Measurements from ENCODE around the gene FLYWCH2. TPM values are rescaled to one million over a fixed set of nuclear protein-coding genes. Genes with fewer than 3 reads are reported as not detected.

Gene FLYWCH2
- total and polyA plus RNA-seq, 2 of the 13 experiments (the other 11 are each of a cell fraction or from before 2014, with no cell fraction given): 16.9 to 19.8 TPM

DNA sequence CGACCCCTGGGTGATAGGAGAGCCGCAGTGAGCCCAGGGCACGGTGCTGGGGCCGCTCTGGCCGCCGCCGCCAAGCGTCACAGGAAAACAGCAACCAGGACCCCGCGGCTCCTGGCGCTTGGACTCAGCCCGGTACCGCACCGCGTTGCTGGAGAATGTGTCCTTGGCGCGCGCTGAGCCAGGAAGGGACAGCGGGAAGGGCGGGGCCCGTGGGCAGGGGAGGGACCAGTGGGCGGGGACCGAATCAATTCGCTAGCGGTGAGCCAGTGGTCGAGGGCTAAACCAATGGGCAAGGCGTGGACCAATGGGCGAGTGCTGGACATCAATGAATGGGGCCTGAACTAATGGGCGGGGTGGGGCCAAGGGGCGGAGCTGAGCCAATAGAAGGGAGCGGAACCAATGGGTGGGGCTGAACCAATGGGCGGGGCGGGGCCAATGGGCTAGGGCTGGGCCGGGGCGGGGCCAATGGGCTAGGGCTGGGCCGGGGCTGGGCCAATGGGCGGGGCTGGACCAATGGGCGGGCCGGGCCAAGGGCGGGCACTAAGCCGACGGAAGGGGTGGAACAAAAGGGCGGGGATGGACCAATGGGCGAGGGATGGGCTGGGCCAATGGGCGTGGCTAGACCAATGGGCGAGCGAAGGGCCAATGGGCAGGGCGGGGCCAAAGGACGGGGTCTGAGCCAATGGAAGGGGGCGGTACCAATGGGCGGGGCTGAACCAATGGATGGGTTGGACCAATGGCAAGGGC is 22.4 kb downstream of the FLYWCH2 start (continued):
- TF ChIP-seq, protein P1, sequence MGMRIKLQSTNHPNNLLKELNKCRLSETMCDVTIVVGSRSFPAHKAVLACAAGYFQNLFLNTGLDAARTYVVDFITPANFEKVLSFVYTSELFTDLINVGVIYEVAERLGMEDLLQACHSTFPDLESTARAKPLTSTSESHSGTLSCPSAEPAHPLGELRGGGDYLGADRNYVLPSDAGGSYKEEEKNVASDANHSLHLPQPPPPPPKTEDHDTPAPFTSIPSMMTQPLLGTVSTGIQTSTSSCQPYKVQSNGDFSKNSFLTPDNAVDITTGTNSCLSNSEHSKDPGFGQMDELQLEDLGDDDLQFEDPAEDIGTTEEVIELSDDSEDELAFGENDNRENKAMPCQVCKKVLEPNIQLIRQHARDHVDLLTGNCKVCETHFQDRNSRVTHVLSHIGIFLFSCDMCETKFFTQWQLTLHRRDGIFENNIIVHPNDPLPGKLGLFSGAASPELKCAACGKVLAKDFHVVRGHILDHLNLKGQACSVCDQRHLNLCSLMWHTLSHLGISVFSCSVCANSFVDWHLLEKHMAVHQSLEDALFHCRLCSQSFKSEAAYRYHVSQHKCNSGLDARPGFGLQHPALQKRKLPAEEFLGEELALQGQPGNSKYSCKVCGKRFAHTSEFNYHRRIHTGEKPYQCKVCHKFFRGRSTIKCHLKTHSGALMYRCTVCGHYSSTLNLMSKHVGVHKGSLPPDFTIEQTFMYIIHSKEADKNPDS (CRISPR knock-in tag; IDR thresholded peaks at IDR 0.05): 0 out of 2 replicates have a peak, but pooled peaks have one; percentile 32
- TF ChIP-seq, protein P2, sequence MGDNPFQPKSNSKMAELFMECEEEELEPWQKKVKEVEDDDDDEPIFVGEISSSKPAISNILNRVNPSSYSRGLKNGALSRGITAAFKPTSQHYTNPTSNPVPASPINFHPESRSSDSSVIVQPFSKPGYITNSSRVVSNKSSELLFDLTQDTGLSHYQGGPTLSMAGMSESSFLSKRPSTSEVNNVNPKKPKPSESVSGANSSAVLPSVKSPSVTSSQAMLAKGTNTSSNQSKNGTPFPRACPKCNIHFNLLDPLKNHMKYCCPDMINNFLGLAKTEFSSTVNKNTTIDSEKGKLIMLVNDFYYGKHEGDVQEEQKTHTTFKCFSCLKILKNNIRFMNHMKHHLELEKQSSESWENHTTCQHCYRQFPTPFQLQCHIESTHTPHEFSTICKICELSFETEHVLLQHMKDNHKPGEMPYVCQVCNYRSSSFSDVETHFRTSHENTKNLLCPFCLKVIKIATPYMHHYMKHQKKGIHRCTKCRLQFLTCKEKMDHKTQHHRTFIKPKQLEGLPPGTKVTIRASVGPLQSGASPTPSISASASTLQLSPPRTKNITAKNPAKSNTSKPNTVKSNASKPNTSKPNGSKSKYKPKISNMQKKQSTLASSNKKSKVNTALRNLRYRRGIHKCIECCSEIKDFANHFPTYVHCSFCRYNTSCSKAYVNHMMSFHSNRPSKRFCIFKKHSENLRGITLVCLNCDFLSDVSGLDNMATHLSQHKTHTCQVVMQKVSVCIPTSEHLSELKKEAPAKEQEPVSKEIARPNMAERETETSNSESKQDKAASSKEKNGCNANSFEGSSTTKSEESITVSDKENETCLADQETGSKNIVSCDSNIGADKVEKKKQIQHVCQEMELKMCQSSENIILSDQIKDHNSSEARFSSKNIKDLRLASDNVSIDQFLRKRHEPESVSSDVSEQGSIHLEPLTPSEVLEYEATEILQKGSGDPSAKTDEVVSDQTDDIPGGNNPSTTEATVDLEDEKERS (CRISPR knock-in tag; IDR thresholded peaks at IDR 0.05): no peak
- TF ChIP-seq ZFP36L2 (CRISPR knock-in tag; IDR thresholded peaks at IDR 0.05) (no peak), SATB2 (CRISPR knock-in tag; IDR thresholded peaks at IDR 0.05) (no peak), ZNF230 (CRISPR knock-in tag; IDR thresholded peaks at IDR 0.05) (no peak), ZNF326 (CRISPR knock-in tag; IDR thresholded peaks at IDR 0.05; ENCODE audit: borderline replicate concordance) (peak; percentile 44; the same call in 1 of the 2 replicates), ZSCAN9 (CRISPR knock-in tag; IDR thresholded peaks at IDR 0.05; ENCODE audit: borderline replicate concordance) (peak; percentile 89), TOE1 (CRISPR knock-in tag; IDR thresholded peaks at IDR 0.05) (no peak; the same call in 1 of the 2 replicates), MEF2D (CRISPR knock-in tag; IDR thresholded peaks at IDR 0.05) (0 out of 2 replicates have a peak, but pooled peaks have one; percentile 32), ZKSCAN5 (CRISPR knock-in tag; IDR thresholded peaks at IDR 0.05) (no peak), ZNF383 (CRISPR knock-in tag; IDR thresholded peaks at IDR 0.05; ENCODE audit: borderline replicate concordance) (no peak), ZFAT (CRISPR knock-in tag; conservative IDR thresholded peaks at IDR 0.05) (no peak), SOX5 (CRISPR knock-in tag; IDR thresholded peaks at IDR 0.05; ENCODE audit: borderline replicate concordance) (no peak), MAF1 (CRISPR knock-in tag; IDR thresholded peaks at IDR 0.05; ENCODE audit: borderline replicate concordance) (peak; percentile 71; the same call in 1 of the 2 replicates), YEATS4 (CRISPR knock-in tag; IDR thresholded peaks at IDR 0.05; ENCODE audit: borderline replicate concordance) (peak; percentile 53; the same call in 1 of the 2 replicates), ZNF850 (CRISPR knock-in tag; conservative IDR thresholded peaks at IDR 0.05) (no peak), ZNF547 (CRISPR knock-in tag; IDR thresholded peaks at IDR 0.05) (no peak), ZNF343 (CRISPR knock-in tag; IDR thresholded peaks at IDR 0.05) (no peak), YEATS2 (CRISPR knock-in tag; IDR thresholded peaks at IDR 0.05; ENCODE audit: borderline replicate concordance) (no peak), ZBTB7A (CRISPR knock-in tag; IDR thresholded peaks at IDR 0.05) (no peak), TBX2 (CRISPR knock-in tag; IDR thresholded peaks at IDR 0.05; ENCODE audit: borderline replicate concordance) (0 out of 2 replicates have a peak, but pooled peaks have one; percentile 7), ZSCAN30 (CRISPR knock-in tag; IDR thresholded peaks at IDR 0.05) (no peak), ZC3H4 (CRISPR knock-in tag; IDR thresholded peaks at IDR 0.05; ENCODE audit: borderline replicate concordance) (no peak), CC2D1A (CRISPR knock-in tag; IDR thresholded peaks at IDR 0.05) (no peak), ZNF20 (CRISPR knock-in tag; IDR thresholded peaks at IDR 0.05) (no peak)
- TF ChIP-seq, protein P3, sequence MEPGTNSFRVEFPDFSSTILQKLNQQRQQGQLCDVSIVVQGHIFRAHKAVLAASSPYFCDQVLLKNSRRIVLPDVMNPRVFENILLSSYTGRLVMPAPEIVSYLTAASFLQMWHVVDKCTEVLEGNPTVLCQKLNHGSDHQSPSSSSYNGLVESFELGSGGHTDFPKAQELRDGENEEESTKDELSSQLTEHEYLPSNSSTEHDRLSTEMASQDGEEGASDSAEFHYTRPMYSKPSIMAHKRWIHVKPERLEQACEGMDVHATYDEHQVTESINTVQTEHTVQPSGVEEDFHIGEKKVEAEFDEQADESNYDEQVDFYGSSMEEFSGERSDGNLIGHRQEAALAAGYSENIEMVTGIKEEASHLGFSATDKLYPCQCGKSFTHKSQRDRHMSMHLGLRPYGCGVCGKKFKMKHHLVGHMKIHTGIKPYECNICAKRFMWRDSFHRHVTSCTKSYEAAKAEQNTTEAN (CRISPR knock-in tag; conservative IDR thresholded peaks at IDR 0.05): peak; percentile 73; the same call in 1 of the 2 replicates

Measured in HepG2 (cell line).